Measurements from ENCODE around the gene TMEM107.

The TMEM107 gene

DNA sequence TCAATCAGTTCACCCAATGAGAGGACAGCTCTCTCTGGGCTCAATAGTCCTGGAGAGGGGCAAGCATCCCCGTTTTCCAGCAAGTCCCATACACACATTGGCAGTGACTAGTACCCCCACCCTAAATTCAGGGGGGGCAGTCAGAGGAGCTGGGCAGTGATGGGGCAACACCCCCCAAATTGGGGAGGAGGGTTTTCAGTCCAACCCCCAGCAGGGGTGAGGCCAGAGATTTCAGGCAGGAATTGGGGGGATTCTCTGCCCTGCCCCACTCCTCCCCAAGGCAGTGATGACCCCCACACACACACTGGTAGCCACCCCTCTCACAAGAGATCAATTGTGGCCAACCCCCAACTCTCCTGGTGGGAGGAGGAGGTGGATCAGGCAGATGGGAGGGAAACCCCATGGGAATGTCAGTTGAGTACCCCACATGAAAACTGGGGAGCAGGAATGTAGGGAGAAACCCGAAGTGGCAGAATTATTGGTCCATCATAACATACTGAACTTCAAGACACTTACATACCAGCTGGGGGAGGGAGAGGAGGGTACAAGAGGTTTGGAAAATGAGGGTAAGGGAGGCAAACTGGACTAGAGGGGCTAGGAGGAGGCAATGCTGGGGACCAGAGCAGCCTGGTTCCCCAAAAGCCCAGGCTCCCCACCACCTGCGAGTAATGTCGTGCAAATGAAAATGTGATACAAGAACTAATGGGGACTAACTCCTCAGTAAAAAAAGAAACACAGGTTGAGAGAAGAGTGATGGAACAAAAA lies 16.5 kb downstream of the TMEM107 start:
- H3K27ac ChIP-seq = peak overlapping the region; percentile 98
- DNase-seq (ENCODE audit: low spot score) = no peak
- POLR2A ChIA-PET (ENCODE audit: low non-redundant PET) = no interaction called here
- CTCF ChIA-PET = interaction anchor here (0.5 to 1.2 kb wide), 3 partner anchors 23 to 38 kb away, joined by 4 read pairs; no protein-coding TSS in a partner anchor
- TF ChIP-seq, protein P1, sequence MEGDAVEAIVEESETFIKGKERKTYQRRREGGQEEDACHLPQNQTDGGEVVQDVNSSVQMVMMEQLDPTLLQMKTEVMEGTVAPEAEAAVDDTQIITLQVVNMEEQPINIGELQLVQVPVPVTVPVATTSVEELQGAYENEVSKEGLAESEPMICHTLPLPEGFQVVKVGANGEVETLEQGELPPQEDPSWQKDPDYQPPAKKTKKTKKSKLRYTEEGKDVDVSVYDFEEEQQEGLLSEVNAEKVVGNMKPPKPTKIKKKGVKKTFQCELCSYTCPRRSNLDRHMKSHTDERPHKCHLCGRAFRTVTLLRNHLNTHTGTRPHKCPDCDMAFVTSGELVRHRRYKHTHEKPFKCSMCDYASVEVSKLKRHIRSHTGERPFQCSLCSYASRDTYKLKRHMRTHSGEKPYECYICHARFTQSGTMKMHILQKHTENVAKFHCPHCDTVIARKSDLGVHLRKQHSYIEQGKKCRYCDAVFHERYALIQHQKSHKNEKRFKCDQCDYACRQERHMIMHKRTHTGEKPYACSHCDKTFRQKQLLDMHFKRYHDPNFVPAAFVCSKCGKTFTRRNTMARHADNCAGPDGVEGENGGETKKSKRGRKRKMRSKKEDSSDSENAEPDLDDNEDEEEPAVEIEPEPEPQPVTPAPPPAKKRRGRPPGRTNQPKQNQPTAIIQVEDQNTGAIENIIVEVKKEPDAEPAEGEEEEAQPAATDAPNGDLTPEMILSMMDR (conservative IDR thresholded peaks at IDR 0.05; ENCODE audit: low read depth) = no peak

DNA sequence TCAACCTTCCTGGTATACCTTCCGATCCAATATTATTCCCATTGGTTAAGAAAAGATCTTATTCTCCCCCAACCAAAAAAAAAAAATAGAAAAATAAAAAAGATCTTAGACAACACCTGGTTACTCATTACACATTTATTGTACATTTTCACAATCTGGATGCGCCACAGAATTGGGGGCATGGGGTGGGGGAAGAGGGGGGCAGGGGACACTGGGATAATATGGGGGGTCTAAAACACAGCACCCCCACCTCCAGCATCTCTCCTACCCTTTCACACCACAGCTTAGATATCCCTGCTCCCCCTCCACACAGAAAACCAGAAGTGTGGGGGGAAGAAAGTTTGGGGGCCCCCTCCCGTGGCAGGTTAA lies 17.2 kb downstream of the TMEM107 start:
- ChIA-PET CTCF (interaction anchor here (1.0 to 1.2 kb wide), 2 partner anchors 13 to 37 kb away, joined by 3 to 4 read pairs; no protein-coding TSS in a partner anchor), POLR2A (ENCODE audit: low non-redundant PET) (no interaction called here)
- H3K27ac ChIP-seq = peak overlapping the region; percentile 98
- DNase-seq (ENCODE audit: low spot score) = no peak
- TF ChIP-seq, protein P1 (conservative IDR thresholded peaks at IDR 0.05; ENCODE audit: low read depth) = no peak; the same call in 1 of the 2 replicates

GRCh38 chr17:8158267-8159031 lies 17.7 kb downstream of the TMEM107 start:
- POLR2A ChIA-PET (ENCODE audit: low non-redundant PET) = no interaction called here

GRCh38 chr17:8156246-8156992 lies 19.8 kb downstream of the TMEM107 start:
- H3K27ac ChIP-seq = peak overlapping the region; percentile 98
- CTCF ChIA-PET = interaction anchor here (1.7 kb wide), 1 partner anchor 37 kb away, joined by 6 read pairs; no protein-coding TSS in a partner anchor
- peak; percentile 100 for DNase-seq (ENCODE audit: low spot score)
- TF ChIP-seq, protein P1 (conservative IDR thresholded peaks at IDR 0.05; ENCODE audit: low read depth) = no peak
- POLR2A ChIA-PET (ENCODE audit: low non-redundant PET) = interaction anchor here (0.7 to 1.0 kb wide), 3 partner anchors 16 to 30 kb away, joined by 3 to 4 read pairs (median 3); no protein-coding TSS in a partner anchor

More at GRCh38 chr17:8158267-8159031, 17.7 kb downstream of the TMEM107 start:
- DNase-seq (ENCODE audit: low spot score) = peak; percentile 69
- peak overlapping the region; percentile 98 for H3K27ac ChIP-seq
- TF ChIP-seq, protein P1 (conservative IDR thresholded peaks at IDR 0.05; ENCODE audit: low read depth) = peak; percentile 85
- CTCF ChIA-PET = interaction anchor here (0.6 to 1.2 kb wide), 6 partner anchors 8 to 62 kb away, joined by 3 to 4 read pairs (median 3); partner anchors contain the start of gene HES7

- POLR2A ChIA-PET (ENCODE audit: low non-redundant PET) = interaction anchor here (1.0 to 1.2 kb wide), 2 partner anchors 8 to 18 kb away, joined by 3 to 4 read pairs; no protein-coding TSS in a partner anchor
- H3K27ac ChIP-seq = peak overlapping the region; percentile 98
Observed at GRCh38 chr17:8155996-8156245, 20.3 kb downstream of the TMEM107 start.

More at GRCh38 chr17:8155996-8156245, 20.3 kb downstream of the TMEM107 start:
- CTCF ChIA-PET = interaction anchor here (1.7 kb wide), 1 partner anchor 37 kb away, joined by 6 read pairs; no protein-coding TSS in a partner anchor
- TF ChIP-seq, protein P1 (conservative IDR thresholded peaks at IDR 0.05; ENCODE audit: low read depth) = no peak
- no peak for DNase-seq (ENCODE audit: low spot score)

Measured in RWPE1 (cell line).